B cell (primary cell): ENCODE data around the gene BRIP1.

Source experiments
- EZH2 ChIP-seq: IDR thresholded peaks from 2 replicates; pipeline ENCODE4 v1.6.1; 2012; ENCODE audit warnings: borderline replicate concordance, low read depth, mild to moderate bottlenecking, moderate library complexity, low read length; ENCODE audit not compliant: insufficient read depth, poor library complexity, severe bottlenecking
- TF ChIP-seq, protein P1 (sequence below): fragments of 200-600 bp; IDR thresholded peaks from one replicate; pipeline ENCODE4 v1.8.0; 2022; ENCODE audit warnings: antibody characterized with exemption, mild to moderate bottlenecking

DNA sequence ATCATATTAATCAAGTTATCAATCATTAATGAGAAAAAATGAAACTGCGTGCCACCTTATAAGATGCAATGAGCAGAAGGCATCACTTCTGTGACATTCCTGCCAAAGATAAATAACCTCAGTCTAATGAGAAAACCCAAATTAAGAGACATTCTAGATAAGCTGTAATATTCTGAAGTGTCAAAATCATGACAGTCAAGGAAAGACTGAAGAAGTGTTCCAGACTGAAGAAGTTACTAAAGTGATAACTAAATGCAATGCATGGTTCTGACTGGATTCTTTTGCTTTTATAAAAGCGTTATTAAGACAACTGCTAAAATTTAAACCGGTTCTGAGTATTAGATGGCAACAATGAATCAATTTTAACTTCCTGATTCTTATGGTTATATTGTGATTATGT, 30.9 kb downstream of the BRIP1 start:
- TF ChIP-seq, protein P1, sequence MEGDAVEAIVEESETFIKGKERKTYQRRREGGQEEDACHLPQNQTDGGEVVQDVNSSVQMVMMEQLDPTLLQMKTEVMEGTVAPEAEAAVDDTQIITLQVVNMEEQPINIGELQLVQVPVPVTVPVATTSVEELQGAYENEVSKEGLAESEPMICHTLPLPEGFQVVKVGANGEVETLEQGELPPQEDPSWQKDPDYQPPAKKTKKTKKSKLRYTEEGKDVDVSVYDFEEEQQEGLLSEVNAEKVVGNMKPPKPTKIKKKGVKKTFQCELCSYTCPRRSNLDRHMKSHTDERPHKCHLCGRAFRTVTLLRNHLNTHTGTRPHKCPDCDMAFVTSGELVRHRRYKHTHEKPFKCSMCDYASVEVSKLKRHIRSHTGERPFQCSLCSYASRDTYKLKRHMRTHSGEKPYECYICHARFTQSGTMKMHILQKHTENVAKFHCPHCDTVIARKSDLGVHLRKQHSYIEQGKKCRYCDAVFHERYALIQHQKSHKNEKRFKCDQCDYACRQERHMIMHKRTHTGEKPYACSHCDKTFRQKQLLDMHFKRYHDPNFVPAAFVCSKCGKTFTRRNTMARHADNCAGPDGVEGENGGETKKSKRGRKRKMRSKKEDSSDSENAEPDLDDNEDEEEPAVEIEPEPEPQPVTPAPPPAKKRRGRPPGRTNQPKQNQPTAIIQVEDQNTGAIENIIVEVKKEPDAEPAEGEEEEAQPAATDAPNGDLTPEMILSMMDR: no peak
- TF ChIP-seq EZH2: no peak
